ENCODE data around the gene SGPP2.

- TF ChIP-seq CTCF (conservative IDR thresholded peaks at IDR 0.05; ENCODE audit: low read length) (no peak), EZH2phosphoT487 (IDR thresholded peaks at IDR 0.05; ENCODE audit: borderline replicate concordance, low read depth, low read length) (no peak)
Measured at GRCh38 chr2:222381566-222381965, 42.8 kb upstream of the SGPP2 start.
